ENCODE results near the gene ITGB5.
A peak's percentile ranks its signal among the peaks of the same experiment; 100 is the strongest.
"Not testable (repeated sequence)": the region's sequence is repeated elsewhere in the genome, so short reads cannot be mapped to it uniquely, and the experiment has no call there.

Gene ITGB5

GRCh38 chr3:124786511-124787241 is 100.5 kb downstream of the ITGB5 start:
- DNase-seq (ENCODE audit: low spot score) = no peak

GRCh38 chr3:124785973-124786372 is 101.2 kb downstream of the ITGB5 start:
- DNase-seq (ENCODE audit: low spot score) = no peak

GRCh38 chr3:124784686-124785382 is 102.3 kb downstream of the ITGB5 start:
- no peak for DNase-seq (ENCODE audit: low spot score)

GRCh38 chr3:124783696-124784095 is 103.5 kb downstream of the ITGB5 start:
- DNase-seq (ENCODE audit: low spot score) = no peak

- DNase-seq (ENCODE audit: low spot score) = not testable (repeated sequence)
These were observed 104.8 kb downstream of the ITGB5 start for GRCh38 chr3:124782377-124782712.

- no peak for DNase-seq (ENCODE audit: low spot score)
These were observed 105.4 kb downstream of the ITGB5 start for GRCh38 chr3:124781476-124782376.

GRCh38 chr3:124780761-124781475 is 106.2 kb downstream of the ITGB5 start:
- no peak for DNase-seq (ENCODE audit: low spot score)

- peak; percentile 92 for DNase-seq (ENCODE audit: low spot score)
These were observed 106.8 kb downstream of the ITGB5 start for GRCh38 chr3:124780356-124780755.

GRCh38 chr3:124779751-124780191 is 107.4 kb downstream of the ITGB5 start:
- no peak for DNase-seq (ENCODE audit: low spot score)

GRCh38 chr3:124779116-124779515 is 108.0 kb downstream of the ITGB5 start:
- no peak for DNase-seq (ENCODE audit: low spot score)

- DNase-seq (ENCODE audit: low spot score) = no peak
These were observed 109.2 kb downstream of the ITGB5 start for GRCh38 chr3:124777762-124778470.

GRCh38 chr3:124776856-124777255 is 110.3 kb downstream of the ITGB5 start:
- no peak for DNase-seq (ENCODE audit: low spot score)

- DNase-seq (ENCODE audit: low spot score) = no peak
These were observed 111.3 kb downstream of the ITGB5 start for GRCh38 chr3:124775877-124776276.

GRCh38 chr3:124774841-124775402 is 112.2 kb downstream of the ITGB5 start:
- DNase-seq (ENCODE audit: low spot score) = no peak

GRCh38 chr3:124774327-124774718 is 112.8 kb downstream of the ITGB5 start:
- DNase-seq (ENCODE audit: low spot score) = peak; percentile 90

- no peak for DNase-seq (ENCODE audit: low spot score)
These were observed 113.5 kb downstream of the ITGB5 start for GRCh38 chr3:124773351-124774326.

GRCh38 chr3:124772081-124772831 is 114.9 kb downstream of the ITGB5 start:
- peak; percentile 64 for DNase-seq (ENCODE audit: low spot score)

- no peak for DNase-seq (ENCODE audit: low spot score)
These were observed 116.1 kb downstream of the ITGB5 start for GRCh38 chr3:124771083-124771445.
